Neural progenitor cell (in vitro differentiated cells): ENCODE data around the gene NLK.

Experiments
- EZH2phosphoT487 ChIP-seq: fragments of 200-600 bp; sonication (generic); IDR thresholded peaks from 2 replicates; pipeline ENCODE4 v1.6.1; 2017; ENCODE audit warnings: antibody characterized with exemption
- TF ChIP-seq, protein P1 (sequence below): fragments of 200-600 bp; sonication (generic); IDR thresholded peaks from 2 replicates; pipeline ENCODE4 v1.5.1; 2017; ENCODE audit warnings: antibody characterized with exemption, mild to moderate bottlenecking

DNA sequence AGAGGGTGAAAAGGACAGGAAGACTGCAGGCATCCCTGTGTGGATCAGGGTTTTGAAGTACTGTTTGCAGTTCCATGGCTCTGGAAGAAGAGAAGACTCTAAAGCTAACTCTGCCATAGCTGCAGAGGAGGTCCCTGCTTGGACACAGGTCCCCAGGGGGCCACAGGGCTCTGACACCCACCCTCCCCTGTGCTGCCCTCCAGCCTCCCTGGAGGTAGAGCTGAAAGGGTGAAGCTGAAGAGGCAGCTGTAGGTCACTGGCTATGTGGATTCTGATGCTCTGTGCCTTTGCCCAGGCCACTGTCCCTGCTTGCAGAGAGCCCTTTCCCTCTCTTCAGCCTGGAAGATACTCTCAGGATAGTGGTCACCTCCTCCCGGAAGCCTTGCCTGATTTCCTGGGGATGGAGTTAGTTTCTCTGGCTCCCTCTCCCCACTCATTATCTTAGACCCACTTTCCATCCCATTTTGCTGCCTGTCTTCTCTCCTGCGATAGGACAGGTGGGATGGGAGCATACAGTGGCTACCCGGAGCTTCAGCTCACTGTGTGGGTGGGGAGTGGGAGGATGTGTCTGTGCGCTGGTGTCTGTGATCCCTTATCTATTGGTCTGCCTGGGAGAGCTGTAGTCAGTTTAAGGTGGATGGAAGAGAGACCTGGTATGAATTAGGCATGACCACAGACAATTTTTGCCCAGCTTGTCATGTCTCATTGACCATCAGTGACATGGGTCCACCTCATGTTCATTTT lies 186.7 kb downstream of the NLK start:
- TF ChIP-seq, protein P1, sequence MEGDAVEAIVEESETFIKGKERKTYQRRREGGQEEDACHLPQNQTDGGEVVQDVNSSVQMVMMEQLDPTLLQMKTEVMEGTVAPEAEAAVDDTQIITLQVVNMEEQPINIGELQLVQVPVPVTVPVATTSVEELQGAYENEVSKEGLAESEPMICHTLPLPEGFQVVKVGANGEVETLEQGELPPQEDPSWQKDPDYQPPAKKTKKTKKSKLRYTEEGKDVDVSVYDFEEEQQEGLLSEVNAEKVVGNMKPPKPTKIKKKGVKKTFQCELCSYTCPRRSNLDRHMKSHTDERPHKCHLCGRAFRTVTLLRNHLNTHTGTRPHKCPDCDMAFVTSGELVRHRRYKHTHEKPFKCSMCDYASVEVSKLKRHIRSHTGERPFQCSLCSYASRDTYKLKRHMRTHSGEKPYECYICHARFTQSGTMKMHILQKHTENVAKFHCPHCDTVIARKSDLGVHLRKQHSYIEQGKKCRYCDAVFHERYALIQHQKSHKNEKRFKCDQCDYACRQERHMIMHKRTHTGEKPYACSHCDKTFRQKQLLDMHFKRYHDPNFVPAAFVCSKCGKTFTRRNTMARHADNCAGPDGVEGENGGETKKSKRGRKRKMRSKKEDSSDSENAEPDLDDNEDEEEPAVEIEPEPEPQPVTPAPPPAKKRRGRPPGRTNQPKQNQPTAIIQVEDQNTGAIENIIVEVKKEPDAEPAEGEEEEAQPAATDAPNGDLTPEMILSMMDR = no peak
- TF ChIP-seq EZH2phosphoT487 = no peak
